K562 (cell line): ENCODE measurements around the gene TMEM108. TPM values are rescaled to one million over a fixed set of nuclear protein-coding genes. Genes with fewer than 3 reads are reported as not detected.

Experiments used
- ATAC-seq: fragments of 200-7000 bp; cut with Tn5 transposase; 3 replicates; pipeline ENCODE4 v1.9.1; 2020; ENCODE audit warnings: moderate library complexity
- BruUV-seq: library from RNA; stranded (reverse); fragments of 400-500 nt; replicated peaks from 2 replicates; lab custom pipeline; 2021; lab: Mats Ljungman, UMichigan
- CTCF ChIA-PET: fragments of 300-600 bp; formaldehyde crosslinking; extraction: SDS; loops from one replicate; lab custom pipeline; 2021; ENCODE audit warnings: low intra/inter-chr PET ratio; lab: Yijun Ruan, JAX
- POLR2A ChIA-PET: fragments of 300-600, 350-650 bp; sonication (Branson Sonifier 250); formaldehyde crosslinking; extraction: SDS; loops from one replicate; lab custom pipeline; 2021; ENCODE audit warnings: antibody characterized with exemption, inconsistent platforms; lab: Yijun Ruan, JAX
- DNase-seq, 4 experiments: peaks; one replicate each; pipeline versions ENCODE4 v3.0.0 to v3.0.0-alpha.2; 2011 to 2018; ENCODE audit warnings: low spot score in 3 of 4, mixed read lengths in 3 of 4; ENCODE audit errors: extremely low read depth in 1 of 4
- FAIRE-seq: peaks from 2 replicates; lab custom pipeline; 2011; peaks lifted over from hg19 to GRCh38; lab: Jason Lieb, UNC
- H2AFZ ChIP-seq: 2 replicates; pipeline ENCODE4 v1.6.0; 2011; ENCODE audit warnings: low read depth, low read length, control low read depth, inconsistent platforms
- H3K27ac ChIP-seq: fragments of 200-600 bp; 3 replicates; pipeline ENCODE4 v1.8.0; 2011; ENCODE audit warnings: low read depth, mild to moderate bottlenecking, control low read depth, inconsistent platforms, low read length, moderate library complexity, mixed read lengths; ENCODE audit errors: extremely low read depth
- H3K27me3 ChIP-seq, 2 experiments: fragments of 300-600 bp in 1 of 2; 2 replicates in 1 of 2; 3 replicates in 1 of 2; pipeline versions ENCODE4 v1.6.0 to v1.8.0; 2011; ENCODE audit warnings: inconsistent platforms in 2 of 2, low read length in 2 of 2, mild to moderate bottlenecking in 1 of 2, mixed read lengths in 1 of 2, moderate library complexity in 1 of 2; ENCODE audit not compliant: control insufficient read depth in 2 of 2, insufficient read depth in 2 of 2
- H3K36me3 ChIP-seq: fragments of 300-600 bp; 3 replicates; pipeline ENCODE4 v1.8.0; 2011; ENCODE audit warnings: mild to moderate bottlenecking, low read length, inconsistent platforms; ENCODE audit not compliant: control insufficient read depth, insufficient read depth
- H3K4me1 ChIP-seq, 2 experiments: fragments of 200-600 bp in 1 of 2; replicated peaks in 1 of 2; 2 replicates in 1 of 2; 3 replicates in 1 of 2; pipeline versions ENCODE4 v1.5.1 to v1.8.0; 2011; ENCODE audit warnings: inconsistent platforms in 2 of 2, low read length in 2 of 2, mild to moderate bottlenecking in 1 of 2, mixed read lengths in 1 of 2, moderate library complexity in 1 of 2; ENCODE audit not compliant: control insufficient read depth in 2 of 2, insufficient read depth in 2 of 2
- H3K4me2 ChIP-seq: 2 replicates; pipeline ENCODE4 v1.6.1; 2011; ENCODE audit warnings: low read length, control low read depth, inconsistent platforms, mixed read lengths; ENCODE audit not compliant: insufficient read depth
- H3K4me3 ChIP-seq: fragments of 200-600 bp; sonication (generic), shearing (Covaris generic); 2 replicates; pipeline ENCODE4 v1.5.1; 2016; ENCODE audit warnings: control low read depth, inconsistent platforms
- H3K79me2 ChIP-seq: fragments of 200-600 bp; 3 replicates; pipeline ENCODE4 v1.8.0; 2011; ENCODE audit warnings: low read length, inconsistent platforms; ENCODE audit not compliant: control insufficient read depth, insufficient read depth
- H3K9ac ChIP-seq, 2 experiments: 2 replicates each; pipeline versions ENCODE4 v1.6.0 to v1.6.1; 2011; ENCODE audit warnings: low read depth in 2 of 2, low read length in 2 of 2, control low read depth in 1 of 2, inconsistent platforms in 1 of 2, mild to moderate bottlenecking in 1 of 2, mixed read lengths in 1 of 2; ENCODE audit not compliant: insufficient read depth in 1 of 2
- H3K9me1 ChIP-seq: one replicate; pipeline ENCODE4 v1.6.0; 2011; ENCODE audit warnings: inconsistent platforms, mild to moderate bottlenecking, low read length, moderate library complexity; ENCODE audit not compliant: control insufficient read depth, insufficient read depth
- H3K9me3 ChIP-seq: replicated peaks from 2 replicates; pipeline ENCODE4 v1.5.1; 2011; ENCODE audit warnings: low read depth, low read length, inconsistent platforms; ENCODE audit not compliant: control insufficient read depth, insufficient read depth
- H4K20me1 ChIP-seq: replicated peaks from 2 replicates; pipeline ENCODE4 v1.6.1; 2011; ENCODE audit warnings: low read length, inconsistent platforms, mixed read lengths; ENCODE audit not compliant: control insufficient read depth, insufficient read depth
- CHD1 ChIP-seq: fragments of 200-600 bp; sonication (generic); IDR thresholded peaks from one replicate; pipeline ENCODE4 v1.6.1; 2012; ENCODE audit warnings: mild to moderate bottlenecking, moderate library complexity, low read length, inconsistent platforms
- EP300 ChIP-seq: IDR thresholded peaks from 2 replicates; pipeline ENCODE4 v1.6.1; 2012; ENCODE audit warnings: low read length, improper control_type of control experiment
- GTF3C2 ChIP-seq: IDR thresholded peaks from 3 replicates; pipeline ENCODE4 v1.6.1; 2011; ENCODE audit warnings: borderline replicate concordance, mild to moderate bottlenecking, moderate library complexity; ENCODE audit not compliant: insufficient read length; ENCODE audit errors: extremely low read depth
- HNRNPL ChIP-seq: fragments of 200-400 bp; formaldehyde crosslinking; IDR thresholded peaks from 2 replicates; pipeline ENCODE4 v1.6.1; 2017; ENCODE audit warnings: low read depth, mild to moderate bottlenecking, low read length
- MEF2A ChIP-seq: IDR thresholded peaks from 2 replicates; pipeline ENCODE4 v1.6.1; 2011; ENCODE audit warnings: low read depth, mild to moderate bottlenecking, low read length, moderate library complexity; ENCODE audit not compliant: control insufficient read depth
- NFYB ChIP-seq: IDR thresholded peaks from 2 replicates; pipeline ENCODE4 v1.6.1; 2011; ENCODE audit warnings: mild to moderate bottlenecking, moderate library complexity; ENCODE audit not compliant: insufficient read length; ENCODE audit errors: extremely low read depth
- PML ChIP-seq: IDR thresholded peaks from 2 replicates; pipeline ENCODE4 v1.6.1; 2012; ENCODE audit warnings: low read length, inconsistent platforms
- RBM25 ChIP-seq: fragments of 200-400 bp; formaldehyde crosslinking; IDR thresholded peaks from 2 replicates; pipeline ENCODE4 v1.6.1; 2018; ENCODE audit warnings: low read length, low read depth, moderate library complexity; ENCODE audit not compliant: severe bottlenecking
- SLC30A9 ChIP-seq: fragments of 250-450 bp; sonication (Bioruptor Pico); IDR thresholded peaks from 2 replicates; pipeline ENCODE4 v1.8.0; 2022; ENCODE audit warnings: mild to moderate bottlenecking, moderate library complexity
- USF2 ChIP-seq: sonication (generic); formaldehyde crosslinking; IDR thresholded peaks from 2 replicates; pipeline ENCODE4 v1.5.0; 2020; ENCODE audit warnings: missing genetic modification reagents
- ZNF780A ChIP-seq: fragments of 250-450 bp; sonication (Bioruptor Pico); IDR thresholded peaks from 2 replicates; pipeline ENCODE4 v1.5.0; 2021; ENCODE audit warnings: mild to moderate bottlenecking
- WGBS: fragments of 100-300 bp; shearing (Covaris generic); methylation state at CpG from one replicate; pipeline ENCODE4 v1.1.6; 2016; ENCODE audit warnings: low coverage, mixed read lengths; ENCODE audit not compliant: insufficient coverage; ENCODE audit errors: missing lambda C conversion rate; 5-methylcytosine and 5-hydroxymethylcytosine counted together
- in situ Hi-C: fragments of 300-500 bp; cut with MboI; formaldehyde crosslinking; loops from 4 replicates; pipeline ENCODE4 v1.15.0; 2018; ENCODE audit warnings: inconsistent platforms, mixed read lengths
- intact Hi-C: fragments of 100-400 bp; cut with micrococcal nuclease; formaldehyde crosslinking; loops from 2 replicates; pipeline ENCODE4 v1.14.2; 2022
- polyA plus RNA-seq, 8 experiments: library from polyadenylated mRNA; depleted of rRNA in 4 of 8; stranded (reverse) in 5 of 8; unstranded in 3 of 8; fragments of >200 nt; fragmentation: Nextera tagmentation in 2 of 8; fragmentation: Illumina TruSeq in 1 of 8; extraction: Ambion mirVana in 2 of 8; extraction: Trizol in 1 of 8; gene quantifications; 2 replicates each; pipeline versions ENCODE4 v1.2.1 to v1.2.3, GENCODE V29; 2011 to 2014; ENCODE audit warnings: inconsistent platforms in 1 of 8, missing spikeins in 1 of 8
- total RNA-seq, 7 experiments: library from RNA; depleted of rRNA in 6 of 7; stranded (reverse); fragments of >200 nt in 6 of 7; fragmentation: Illumina TruSeq in 2 of 7; extraction: Trizol in 2 of 7; gene quantifications; 2 replicates each; pipeline versions ENCODE4 v1.2.1 to v1.2.3, GENCODE V29; 2011 to 2021; ENCODE audit warnings: low replicate concordance in 1 of 7
- TF ChIP-seq, protein P1 (sequence below): sonication (generic); formaldehyde crosslinking; IDR thresholded peaks from 2 replicates; pipeline ENCODE4 v1.8.1; 2023; ENCODE audit warnings: mild to moderate bottlenecking, missing genetic modification reagents
- TF ChIP-seq, protein P2 (sequence below): fragments of 250-450 bp; sonication (Bioruptor Pico); IDR thresholded peaks from 2 replicates; pipeline ENCODE4 v1.5.0; 2022; ENCODE audit warnings: mild to moderate bottlenecking
- TF ChIP-seq, protein P3 (sequence below): fragments of 250-450 bp; sonication (Bioruptor Pico); IDR thresholded peaks from 2 replicates; pipeline ENCODE4 v1.4.0; 2020; ENCODE audit warnings: mild to moderate bottlenecking

TMEM108 gene
- total and polyA plus RNA-seq, 9 of the 15 experiments (the other 6 are each of a cell fraction or from before 2014, with no cell fraction given) = 0.65 to 11.1 (median 3.4) TPM

- FAIRE-seq (no peak), DNase-seq (no peak), ATAC-seq (no peak)
- H3K36me3 ChIP-seq = no peaks in the 10 kb centered on the region
- no peaks in the 10 kb centered on the region for H3K27me3 ChIP-seq
- H3K9ac ChIP-seq = no peak overlapping the region
- in situ Hi-C loops = no loop called here
- H2AFZ ChIP-seq = no peak overlapping the region
- H3K9me3 ChIP-seq = no peaks in the 10 kb centered on the region
- WGBS = 0% methylated on average over 1 of the region's 1 CpG
- TF ChIP-seq NFYB = no peak
- TF ChIP-seq, protein P1, sequence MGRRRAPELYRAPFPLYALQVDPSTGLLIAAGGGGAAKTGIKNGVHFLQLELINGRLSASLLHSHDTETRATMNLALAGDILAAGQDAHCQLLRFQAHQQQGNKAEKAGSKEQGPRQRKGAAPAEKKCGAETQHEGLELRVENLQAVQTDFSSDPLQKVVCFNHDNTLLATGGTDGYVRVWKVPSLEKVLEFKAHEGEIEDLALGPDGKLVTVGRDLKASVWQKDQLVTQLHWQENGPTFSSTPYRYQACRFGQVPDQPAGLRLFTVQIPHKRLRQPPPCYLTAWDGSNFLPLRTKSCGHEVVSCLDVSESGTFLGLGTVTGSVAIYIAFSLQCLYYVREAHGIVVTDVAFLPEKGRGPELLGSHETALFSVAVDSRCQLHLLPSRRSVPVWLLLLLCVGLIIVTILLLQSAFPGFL = no peak
- TF ChIP-seq MEF2A = no peak
- no peak for TF ChIP-seq EP300
- no peak for TF ChIP-seq ZNF780A (CRISPR knock-in tag)
- TF ChIP-seq GTF3C2 = no peak
- TF ChIP-seq, protein P2, sequence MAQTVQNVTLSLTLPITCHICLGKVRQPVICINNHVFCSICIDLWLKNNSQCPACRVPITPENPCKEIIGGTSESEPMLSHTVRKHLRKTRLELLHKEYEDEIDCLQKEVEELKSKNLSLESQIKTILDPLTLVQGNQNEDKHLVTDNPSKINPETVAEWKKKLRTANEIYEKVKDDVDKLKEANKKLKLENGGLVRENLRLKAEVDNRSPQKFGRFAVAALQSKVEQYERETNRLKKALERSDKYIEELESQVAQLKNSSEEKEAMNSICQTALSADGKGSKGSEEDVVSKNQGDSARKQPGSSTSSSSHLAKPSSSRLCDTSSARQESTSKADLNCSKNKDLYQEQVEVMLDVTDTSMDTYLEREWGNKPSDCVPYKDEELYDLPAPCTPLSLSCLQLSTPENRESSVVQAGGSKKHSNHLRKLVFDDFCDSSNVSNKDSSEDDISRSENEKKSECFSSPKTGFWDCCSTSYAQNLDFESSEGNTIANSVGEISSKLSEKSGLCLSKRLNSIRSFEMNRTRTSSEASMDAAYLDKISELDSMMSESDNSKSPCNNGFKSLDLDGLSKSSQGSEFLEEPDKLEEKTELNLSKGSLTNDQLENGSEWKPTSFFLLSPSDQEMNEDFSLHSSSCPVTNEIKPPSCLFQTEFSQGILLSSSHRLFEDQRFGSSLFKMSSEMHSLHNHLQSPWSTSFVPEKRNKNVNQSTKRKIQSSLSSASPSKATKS (CRISPR knock-in tag) = no peak
- TF ChIP-seq PML = no peak
- TF ChIP-seq CHD1 = no peak
- no peak for TF ChIP-seq SLC30A9 (CRISPR knock-in tag)
- TF ChIP-seq, protein P3, sequence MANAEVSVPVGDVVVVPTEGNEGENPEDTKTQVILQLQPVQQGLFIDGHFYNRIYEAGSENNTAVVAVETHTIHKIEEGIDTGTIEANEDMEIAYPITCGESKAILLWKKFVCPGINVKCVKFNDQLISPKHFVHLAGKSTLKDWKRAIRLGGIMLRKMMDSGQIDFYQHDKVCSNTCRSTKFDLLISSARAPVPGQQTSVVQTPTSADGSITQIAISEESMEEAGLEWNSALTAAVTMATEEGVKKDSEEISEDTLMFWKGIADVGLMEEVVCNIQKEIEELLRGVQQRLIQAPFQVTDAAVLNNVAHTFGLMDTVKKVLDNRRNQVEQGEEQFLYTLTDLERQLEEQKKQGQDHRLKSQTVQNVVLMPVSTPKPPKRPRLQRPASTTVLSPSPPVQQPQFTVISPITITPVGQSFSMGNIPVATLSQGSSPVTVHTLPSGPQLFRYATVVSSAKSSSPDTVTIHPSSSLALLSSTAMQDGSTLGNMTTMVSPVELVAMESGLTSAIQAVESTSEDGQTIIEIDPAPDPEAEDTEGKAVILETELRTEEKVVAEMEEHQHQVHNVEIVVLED (CRISPR knock-in tag) = no peak
- no peak for TF ChIP-seq USF2 (CRISPR knock-in tag)
- TF ChIP-seq HNRNPL = no peak
- no peak for TF ChIP-seq RBM25
- H3K79me2 ChIP-seq = no peaks in the 10 kb centered on the region
- BruUV-seq = no TSS peak
- CTCF ChIA-PET = no interaction called here
- H3K4me1 ChIP-seq = no peaks in the 10 kb centered on the region
- H3K4me3 ChIP-seq = no peak overlapping the region
- H3K4me2 ChIP-seq = no peak overlapping the region
- intact Hi-C loops = no loop called here
- no peak overlapping the region for H3K27ac ChIP-seq
- H3K9me1 ChIP-seq = no peaks in the 10 kb centered on the region
- POLR2A ChIA-PET = no interaction called here
- H4K20me1 ChIP-seq = no peaks in the 10 kb centered on the region
Observed at GRCh38 chr3:133367956-133368355, 329.8 kb downstream of the TMEM108 start.
